22Rv1 (cell line): ENCODE results near the gene LRPAP1.
"Not testable (repeated sequence)": the region's sequence is repeated elsewhere in the genome, so short reads cannot be mapped to it uniquely, and the experiment has no call there.

ENCODE experiments used
- ZFX ChIP-seq: fragments of 450-650 bp; IDR thresholded peaks from 2 replicates; pipeline ENCODE4 v1.6.1; 2017; ENCODE audit warnings: antibody characterized with exemption, borderline replicate concordance
- TF ChIP-seq, protein P1 (sequence below): fragments of 450-650 bp; IDR thresholded peaks from 2 replicates; pipeline ENCODE4 v1.5.1; 2017; ENCODE audit warnings: mild to moderate bottlenecking

- TF ChIP-seq, protein P1, sequence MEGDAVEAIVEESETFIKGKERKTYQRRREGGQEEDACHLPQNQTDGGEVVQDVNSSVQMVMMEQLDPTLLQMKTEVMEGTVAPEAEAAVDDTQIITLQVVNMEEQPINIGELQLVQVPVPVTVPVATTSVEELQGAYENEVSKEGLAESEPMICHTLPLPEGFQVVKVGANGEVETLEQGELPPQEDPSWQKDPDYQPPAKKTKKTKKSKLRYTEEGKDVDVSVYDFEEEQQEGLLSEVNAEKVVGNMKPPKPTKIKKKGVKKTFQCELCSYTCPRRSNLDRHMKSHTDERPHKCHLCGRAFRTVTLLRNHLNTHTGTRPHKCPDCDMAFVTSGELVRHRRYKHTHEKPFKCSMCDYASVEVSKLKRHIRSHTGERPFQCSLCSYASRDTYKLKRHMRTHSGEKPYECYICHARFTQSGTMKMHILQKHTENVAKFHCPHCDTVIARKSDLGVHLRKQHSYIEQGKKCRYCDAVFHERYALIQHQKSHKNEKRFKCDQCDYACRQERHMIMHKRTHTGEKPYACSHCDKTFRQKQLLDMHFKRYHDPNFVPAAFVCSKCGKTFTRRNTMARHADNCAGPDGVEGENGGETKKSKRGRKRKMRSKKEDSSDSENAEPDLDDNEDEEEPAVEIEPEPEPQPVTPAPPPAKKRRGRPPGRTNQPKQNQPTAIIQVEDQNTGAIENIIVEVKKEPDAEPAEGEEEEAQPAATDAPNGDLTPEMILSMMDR: not testable (repeated sequence)
- TF ChIP-seq ZFX: not testable (repeated sequence)
Measured at GRCh38 chr4:3559381-3560290, 27.4 kb upstream of the LRPAP1 start.
